HEK293 (cell line): Measurements from ENCODE around the gene FTO.

Experiments used
- KLF1 ChIP-seq: fragments of 450-650 bp; formaldehyde crosslinking; IDR thresholded peaks from 2 replicates; pipeline ENCODE4 v1.5.1; 2016; ENCODE audit warnings: missing biosample characterization, missing genetic modification characterization
- KLF16 ChIP-seq: fragments of 450-650 bp; formaldehyde crosslinking; IDR thresholded peaks from 2 replicates; pipeline ENCODE4 v1.5.1; 2017; ENCODE audit warnings: missing biosample characterization, missing genetic modification characterization
- MEIS1 ChIP-seq: sonication (generic); formaldehyde crosslinking; IDR thresholded peaks from 2 replicates; pipeline ENCODE4 v1.8.1; 2022; ENCODE audit warnings: missing genetic modification reagents, mild to moderate bottlenecking, borderline replicate concordance
- PRDM10 ChIP-seq: fragments of 450-650 bp; formaldehyde crosslinking; IDR thresholded peaks from 2 replicates; pipeline ENCODE4 v1.5.1; 2016; ENCODE audit warnings: missing biosample characterization, missing genetic modification characterization
- PRDM2 ChIP-seq: fragments of 450-650 bp; formaldehyde crosslinking; IDR thresholded peaks from 2 replicates; pipeline ENCODE4 v1.5.1; 2016; ENCODE audit warnings: missing biosample characterization, missing genetic modification characterization, borderline replicate concordance
- SETDB1 ChIP-seq: IDR thresholded peaks from one replicate; pipeline ENCODE4 v1.6.1; 2017; ENCODE audit warnings: mild to moderate bottlenecking, low read length, moderate library complexity, mixed read lengths; ENCODE audit not compliant: insufficient read length
- YY1 ChIP-seq: fragments of 450-650 bp; formaldehyde crosslinking; IDR thresholded peaks from 2 replicates; pipeline ENCODE4 v1.5.1; 2018; ENCODE audit warnings: missing biosample characterization, missing genetic modification characterization
- ZBTB1 ChIP-seq: fragments of 450-650 bp; formaldehyde crosslinking; IDR thresholded peaks from 2 replicates; pipeline ENCODE4 v1.5.1; 2016; ENCODE audit warnings: missing biosample characterization, missing genetic modification characterization
- ZBTB20 ChIP-seq: fragments of 450-650 bp; formaldehyde crosslinking; IDR thresholded peaks from 2 replicates; pipeline ENCODE4 v1.5.1; 2016; ENCODE audit warnings: missing biosample characterization, missing genetic modification characterization
- ZNF239 ChIP-seq: fragments of 450-650 bp; formaldehyde crosslinking; IDR thresholded peaks from 2 replicates; pipeline ENCODE4 v1.5.1; 2016; ENCODE audit warnings: missing biosample characterization, missing genetic modification characterization
- ZNF362 ChIP-seq: fragments of 450-650 bp; formaldehyde crosslinking; IDR thresholded peaks from 2 replicates; pipeline ENCODE4 v1.5.1; 2016; ENCODE audit warnings: missing biosample characterization, missing genetic modification characterization
- ZNF513 ChIP-seq: fragments of 450-650 bp; IDR thresholded peaks from 2 replicates; pipeline ENCODE4 v1.5.1; 2018; ENCODE audit warnings: missing biosample characterization, missing genetic modification characterization
- ZNF521 ChIP-seq: fragments of 450-650 bp; formaldehyde crosslinking; IDR thresholded peaks from 2 replicates; pipeline ENCODE4 v1.5.1; 2017; ENCODE audit warnings: missing biosample characterization, mild to moderate bottlenecking, missing genetic modification characterization
- ZNF544 ChIP-seq: fragments of 450-650 bp; formaldehyde crosslinking; IDR thresholded peaks from 2 replicates; pipeline ENCODE4 v1.5.0; 2017; ENCODE audit warnings: missing biosample characterization, missing genetic modification characterization
- ZNF555 ChIP-seq: fragments of 450-650 bp; formaldehyde crosslinking; conservative IDR thresholded peaks from 2 replicates; pipeline ENCODE4 v1.5.1; 2017; ENCODE audit warnings: missing biosample characterization, mild to moderate bottlenecking, missing genetic modification characterization, inconsistent platforms
- ZNF664 ChIP-seq: fragments of 450-650 bp; formaldehyde crosslinking; IDR thresholded peaks from 2 replicates; pipeline ENCODE4 v1.5.1; 2016; ENCODE audit warnings: missing biosample characterization, missing genetic modification characterization
- ZNF707 ChIP-seq: fragments of 450-650 bp; formaldehyde crosslinking; IDR thresholded peaks from 2 replicates; pipeline ENCODE4 v1.5.1; 2016; ENCODE audit warnings: missing biosample characterization, missing genetic modification characterization
- TF ChIP-seq, protein P1 (sequence below): fragments of 450-650 bp; formaldehyde crosslinking; IDR thresholded peaks from 2 replicates; pipeline ENCODE4 v1.5.1; 2016; ENCODE audit warnings: missing biosample characterization, missing genetic modification characterization, low read depth
- TF ChIP-seq, protein P2 (sequence below): fragments of 450-650 bp; formaldehyde crosslinking; IDR thresholded peaks from 2 replicates; pipeline ENCODE4 v1.5.1; 2016; ENCODE audit warnings: missing biosample characterization, missing genetic modification characterization
- TF ChIP-seq, protein P3 (sequence below): fragments of 450-650 bp; formaldehyde crosslinking; IDR thresholded peaks from 2 replicates; pipeline ENCODE4 v1.5.1; 2016; ENCODE audit warnings: missing biosample characterization, missing genetic modification characterization

FTO gene

DNA sequence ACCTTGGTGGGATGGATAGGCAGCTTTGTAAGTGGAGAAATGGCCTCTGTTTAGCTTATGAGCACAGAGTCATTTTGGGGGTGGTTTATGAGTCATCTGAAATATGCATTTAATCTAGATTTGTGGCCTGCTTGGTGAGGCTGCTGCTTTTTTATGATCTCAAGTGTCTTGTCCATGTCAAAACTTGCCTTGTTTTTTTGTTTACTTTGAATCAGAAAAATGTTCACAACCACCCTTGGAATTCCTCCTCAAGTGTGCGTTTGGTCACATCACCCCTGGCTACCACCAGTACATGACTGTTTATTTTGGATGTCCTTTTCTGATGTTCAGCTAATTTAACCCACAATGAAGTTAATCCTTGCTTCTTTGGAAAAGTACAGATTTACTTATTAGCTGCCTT lies 64.6 kb downstream of the FTO start (continued):
- TF ChIP-seq ZNF544 (tag by site-specific recombination) = no peak
- no peak for TF ChIP-seq ZNF521 (tag by site-specific recombination)
- no peak for TF ChIP-seq ZNF513
- TF ChIP-seq MEIS1 (CRISPR knock-in tag) = no peak
- 0 out of 2 replicates have a peak, but pooled peaks have one; percentile 19 for TF ChIP-seq KLF16
- TF ChIP-seq, protein P1, sequence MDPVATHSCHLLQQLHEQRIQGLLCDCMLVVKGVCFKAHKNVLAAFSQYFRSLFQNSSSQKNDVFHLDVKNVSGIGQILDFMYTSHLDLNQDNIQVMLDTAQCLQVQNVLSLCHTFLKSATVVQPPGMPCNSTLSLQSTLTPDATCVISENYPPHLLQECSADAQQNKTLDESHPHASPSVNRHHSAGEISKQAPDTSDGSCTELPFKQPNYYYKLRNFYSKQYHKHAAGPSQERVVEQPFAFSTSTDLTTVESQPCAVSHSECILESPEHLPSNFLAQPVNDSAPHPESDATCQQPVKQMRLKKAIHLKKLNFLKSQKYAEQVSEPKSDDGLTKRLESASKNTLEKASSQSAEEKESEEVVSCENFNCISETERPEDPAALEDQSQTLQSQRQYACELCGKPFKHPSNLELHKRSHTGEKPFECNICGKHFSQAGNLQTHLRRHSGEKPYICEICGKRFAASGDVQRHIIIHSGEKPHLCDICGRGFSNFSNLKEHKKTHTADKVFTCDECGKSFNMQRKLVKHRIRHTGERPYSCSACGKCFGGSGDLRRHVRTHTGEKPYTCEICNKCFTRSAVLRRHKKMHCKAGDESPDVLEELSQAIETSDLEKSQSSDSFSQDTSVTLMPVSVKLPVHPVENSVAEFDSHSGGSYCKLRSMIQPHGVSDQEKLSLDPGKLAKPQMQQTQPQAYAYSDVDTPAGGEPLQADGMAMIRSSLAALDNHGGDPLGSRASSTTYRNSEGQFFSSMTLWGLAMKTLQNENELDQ = no peak
- TF ChIP-seq ZBTB1 (tag by site-specific recombination) = no peak
- no peak for TF ChIP-seq ZBTB20 (tag by site-specific recombination)
- no peak for TF ChIP-seq ZNF707
- no peak for TF ChIP-seq ZNF664
- no peak for TF ChIP-seq SETDB1
- no peak for TF ChIP-seq KLF1 (tag by site-specific recombination)
- peak; percentile 82; the same call in 1 of the 2 replicates for TF ChIP-seq ZNF362
- no peak for TF ChIP-seq PRDM2 (tag by site-specific recombination)
- TF ChIP-seq, protein P2, sequence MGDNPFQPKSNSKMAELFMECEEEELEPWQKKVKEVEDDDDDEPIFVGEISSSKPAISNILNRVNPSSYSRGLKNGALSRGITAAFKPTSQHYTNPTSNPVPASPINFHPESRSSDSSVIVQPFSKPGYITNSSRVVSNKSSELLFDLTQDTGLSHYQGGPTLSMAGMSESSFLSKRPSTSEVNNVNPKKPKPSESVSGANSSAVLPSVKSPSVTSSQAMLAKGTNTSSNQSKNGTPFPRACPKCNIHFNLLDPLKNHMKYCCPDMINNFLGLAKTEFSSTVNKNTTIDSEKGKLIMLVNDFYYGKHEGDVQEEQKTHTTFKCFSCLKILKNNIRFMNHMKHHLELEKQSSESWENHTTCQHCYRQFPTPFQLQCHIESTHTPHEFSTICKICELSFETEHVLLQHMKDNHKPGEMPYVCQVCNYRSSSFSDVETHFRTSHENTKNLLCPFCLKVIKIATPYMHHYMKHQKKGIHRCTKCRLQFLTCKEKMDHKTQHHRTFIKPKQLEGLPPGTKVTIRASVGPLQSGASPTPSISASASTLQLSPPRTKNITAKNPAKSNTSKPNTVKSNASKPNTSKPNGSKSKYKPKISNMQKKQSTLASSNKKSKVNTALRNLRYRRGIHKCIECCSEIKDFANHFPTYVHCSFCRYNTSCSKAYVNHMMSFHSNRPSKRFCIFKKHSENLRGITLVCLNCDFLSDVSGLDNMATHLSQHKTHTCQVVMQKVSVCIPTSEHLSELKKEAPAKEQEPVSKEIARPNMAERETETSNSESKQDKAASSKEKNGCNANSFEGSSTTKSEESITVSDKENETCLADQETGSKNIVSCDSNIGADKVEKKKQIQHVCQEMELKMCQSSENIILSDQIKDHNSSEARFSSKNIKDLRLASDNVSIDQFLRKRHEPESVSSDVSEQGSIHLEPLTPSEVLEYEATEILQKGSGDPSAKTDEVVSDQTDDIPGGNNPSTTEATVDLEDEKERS (tag by site-specific recombination) = no peak
- TF ChIP-seq, protein P3, sequence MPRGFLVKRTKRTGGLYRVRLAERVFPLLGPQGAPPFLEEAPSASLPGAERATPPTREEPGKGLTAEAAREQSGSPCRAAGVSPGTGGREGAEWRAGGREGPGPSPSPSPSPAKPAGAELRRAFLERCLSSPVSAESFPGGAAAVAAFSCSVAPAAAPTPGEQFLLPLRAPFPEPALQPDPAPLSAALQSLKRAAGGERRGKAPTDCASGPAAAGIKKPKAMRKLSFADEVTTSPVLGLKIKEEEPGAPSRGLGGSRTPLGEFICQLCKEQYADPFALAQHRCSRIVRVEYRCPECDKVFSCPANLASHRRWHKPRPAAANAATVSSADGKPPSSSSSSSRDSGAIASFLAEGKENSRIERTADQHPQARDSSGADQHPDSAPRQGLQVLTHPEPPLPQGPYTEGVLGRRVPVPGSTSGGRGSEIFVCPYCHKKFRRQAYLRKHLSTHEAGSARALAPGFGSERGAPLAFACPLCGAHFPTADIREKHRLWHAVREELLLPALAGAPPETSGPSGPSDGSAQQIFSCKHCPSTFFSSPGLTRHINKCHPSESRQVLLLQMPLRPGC = peak; percentile 80
- TF ChIP-seq ZNF555 = no peak
- TF ChIP-seq PRDM10 (tag by site-specific recombination) = peak; percentile 56; the same call in 1 of the 2 replicates
- no peak for TF ChIP-seq ZNF239 (tag by site-specific recombination)
- TF ChIP-seq YY1 (tag by site-specific recombination) = no peak
